Osteocyte (in vitro differentiated cells): Measurements from ENCODE around the gene THAP3. TPM values are rescaled to one million over a fixed set of nuclear protein-coding genes. Genes with fewer than 3 reads are reported as not detected.
"Not testable (repeated sequence)": the region's sequence is repeated elsewhere in the genome, so short reads cannot be mapped to it uniquely, and the experiment has no call there.

ENCODE experiments used
- DNase-seq: peaks from one replicate; pipeline ENCODE4 v3.0.0; 2021; ENCODE audit warnings: mixed read lengths; ENCODE audit not compliant: unreplicated experiment; ENCODE audit errors: extremely low spot score
- H3K27ac Mint-ChIP-seq: one replicate; pipeline ENCODE4 v1.8.0; 2021; ENCODE audit warnings: mild to moderate bottlenecking, mixed read lengths; ENCODE audit not compliant: unreplicated experiment
- H3K27me3 Mint-ChIP-seq: one replicate; pipeline ENCODE4 v1.8.0; 2021; ENCODE audit warnings: mixed read lengths; ENCODE audit not compliant: unreplicated experiment
- H3K36me3 Mint-ChIP-seq: one replicate; pipeline ENCODE4 v1.8.0; 2021; ENCODE audit warnings: mixed read lengths; ENCODE audit not compliant: unreplicated experiment
- H3K4me1 Mint-ChIP-seq: one replicate; pipeline ENCODE4 v1.8.0; 2021; ENCODE audit warnings: mixed read lengths; ENCODE audit not compliant: unreplicated experiment
- H3K4me3 Mint-ChIP-seq: one replicate; pipeline ENCODE4 v1.8.0; 2021; ENCODE audit warnings: mild to moderate bottlenecking, moderate library complexity, mixed read lengths; ENCODE audit not compliant: unreplicated experiment
- H3K9me3 Mint-ChIP-seq: one replicate; pipeline ENCODE4 v1.8.0; 2021; ENCODE audit warnings: mixed read lengths; ENCODE audit not compliant: unreplicated experiment
- CTCF ChIP-seq: fragments of 200-600 bp; sonication (generic); IDR thresholded peaks from 2 replicates; pipeline ENCODE4 v1.5.0; 2021; ENCODE audit warnings: antibody characterized with exemption, mild to moderate bottlenecking, moderate library complexity
- total RNA-seq: library from RNA; stranded (reverse); gene quantifications from 2 replicates; pipeline ENCODE4 v1.2.1, GENCODE V29; 2021

Gene THAP3
- total RNA-seq, 1 donor from 2014 or later, result 18.7 TPM

GRCh38 chr1:6634371-6635052 lies 9.8 kb downstream of the THAP3 start:
- no peaks in the 10 kb centered on the region for H3K9me3 Mint-ChIP-seq
- TF ChIP-seq CTCF, result peak; percentile 47
- no peak for DNase-seq
- no peaks in the 10 kb centered on the region for H3K27me3 Mint-ChIP-seq
- peaks cover 34% of the 10 kb centered on the region for H3K36me3 Mint-ChIP-seq
- H3K4me3 Mint-ChIP-seq, result no peak overlapping the region
- peaks cover 6% of the 10 kb centered on the region for H3K4me1 Mint-ChIP-seq
- H3K27ac Mint-ChIP-seq, result no peak overlapping the region

- H3K4me1 Mint-ChIP-seq, result peaks cover 6% of the 10 kb centered on the region
- no peak overlapping the region for H3K27ac Mint-ChIP-seq
- no peak overlapping the region for H3K4me3 Mint-ChIP-seq
- DNase-seq, result no peak
- no peaks in the 10 kb centered on the region for H3K27me3 Mint-ChIP-seq
- no peak for TF ChIP-seq CTCF
- no peaks in the 10 kb centered on the region for H3K9me3 Mint-ChIP-seq
- H3K36me3 Mint-ChIP-seq, result peaks cover 31% of the 10 kb centered on the region
Measured at GRCh38 chr1:6635161-6635909, 10.7 kb downstream of the THAP3 start.

GRCh38 chr1:6635910-6636760 lies 11.5 kb downstream of the THAP3 start:
- Mint-ChIP-seq H3K4me3 (no peak overlapping the region), H3K36me3 (peaks cover 34% of the 10 kb centered on the region), H3K27me3 (no peaks in the 10 kb centered on the region), H3K4me1 (peaks cover 6% of the 10 kb centered on the region), H3K27ac (peak overlapping the region; percentile 13), H3K9me3 (no peaks in the 10 kb centered on the region)
- DNase-seq, result no peak
- peak; percentile 9 for TF ChIP-seq CTCF

- not testable (repeated sequence) for H3K9me3 Mint-ChIP-seq, H3K27ac Mint-ChIP-seq, H3K4me1 Mint-ChIP-seq, H3K4me3 Mint-ChIP-seq, DNase-seq, H3K27me3 Mint-ChIP-seq
- peaks cover 34% of the 10 kb centered on the region for H3K36me3 Mint-ChIP-seq
Measured at GRCh38 chr1:6636778-6637177, 12.1 kb downstream of the THAP3 start.

GRCh38 chr1:6637770-6638169 lies 13.1 kb downstream of the THAP3 start:
- DNase-seq, result no peak
- H3K9me3 Mint-ChIP-seq, result no peaks in the 10 kb centered on the region
- H3K27me3 Mint-ChIP-seq, result no peaks in the 10 kb centered on the region
- peaks cover 6% of the 10 kb centered on the region for H3K4me1 Mint-ChIP-seq
- peaks cover 37% of the 10 kb centered on the region for H3K36me3 Mint-ChIP-seq
- no peak for TF ChIP-seq CTCF
- no peak overlapping the region for H3K27ac Mint-ChIP-seq
- H3K4me3 Mint-ChIP-seq, result no peak overlapping the region
